HUES48 (cell line): Measurements from ENCODE around the gene MCM5.
"Not testable (repeated sequence)": the region's sequence is repeated elsewhere in the genome, so short reads cannot be mapped to it uniquely, and the experiment has no call there.

Source experiments
- H3K27ac ChIP-seq: one replicate; pipeline ENCODE4 v1.7.0; 2013; ENCODE audit warnings: low read depth, low read length, inconsistent platforms
- H3K27me3 ChIP-seq: 2 replicates; pipeline ENCODE4 v1.6.1; 2013; ENCODE audit warnings: mild to moderate bottlenecking, low read length; ENCODE audit not compliant: control insufficient read depth, insufficient read depth
- H3K36me3 ChIP-seq: 2 replicates; pipeline ENCODE4 v1.6.1; 2013; ENCODE audit warnings: low read length; ENCODE audit not compliant: control insufficient read depth, insufficient read depth
- H3K4me1 ChIP-seq: 2 replicates; pipeline ENCODE4 v1.6.1; 2013; ENCODE audit warnings: mild to moderate bottlenecking, low read length; ENCODE audit not compliant: control insufficient read depth, insufficient read depth
- H3K4me3 ChIP-seq: 2 replicates; pipeline ENCODE4 v1.5.1; 2013; ENCODE audit warnings: mild to moderate bottlenecking, low read depth, low read length
- H3K9ac ChIP-seq: 2 replicates; pipeline ENCODE4 v1.6.1; 2013; ENCODE audit warnings: mild to moderate bottlenecking, low read depth, low read length, moderate library complexity
- H3K9me3 ChIP-seq: 2 replicates; pipeline ENCODE4 v1.6.1; 2013; ENCODE audit warnings: low read length; ENCODE audit not compliant: control insufficient read depth, insufficient read depth

Gene MCM5

DNA sequence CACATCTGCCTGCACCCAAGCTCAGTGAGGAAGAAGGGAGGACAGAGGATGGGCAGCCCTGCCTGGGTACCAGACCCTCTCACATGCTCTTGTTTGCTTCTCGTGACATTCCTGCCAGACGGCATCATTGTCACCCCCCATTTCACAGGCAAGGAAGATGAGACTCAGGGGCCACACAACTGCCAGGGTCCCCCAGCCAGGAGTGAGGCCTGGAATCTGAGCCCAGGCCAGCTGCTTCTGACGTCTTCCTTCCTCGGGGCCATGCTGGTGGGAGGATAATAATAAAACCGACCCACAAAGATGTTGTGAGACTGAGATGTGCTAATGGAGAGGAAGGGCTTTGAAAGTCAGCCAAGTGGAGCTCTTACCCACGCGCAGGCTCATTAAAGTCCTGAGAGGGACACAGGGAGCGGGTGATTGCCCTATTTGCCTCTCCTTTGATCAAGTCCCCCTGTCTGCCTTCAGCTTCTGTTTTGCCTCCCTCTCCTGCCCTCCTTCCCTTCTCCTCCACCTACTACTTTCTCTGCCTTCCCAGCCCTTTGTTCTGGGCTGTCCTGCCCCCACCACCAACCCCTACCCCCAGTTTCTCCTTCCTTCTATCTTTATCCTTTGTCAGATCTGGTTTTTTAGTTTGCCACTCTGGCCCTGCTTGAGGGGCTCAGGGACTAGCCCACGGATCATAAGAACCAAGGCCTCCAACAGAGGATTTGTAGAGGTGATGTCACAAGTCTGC is 62.7 kb downstream of the MCM5 start:
- Histone ChIP-seq H3K36me3 (no peaks in the 10 kb centered on the region), H3K27ac (no peak overlapping the region), H3K4me3 (no peak overlapping the region), H3K9ac (no peak overlapping the region), H3K27me3 (no peaks in the 10 kb centered on the region), H3K9me3 (no peaks in the 10 kb centered on the region), H3K4me1 (peaks cover 17% of the 10 kb centered on the region; the same call in 1 of the 2 replicates)

DNA sequence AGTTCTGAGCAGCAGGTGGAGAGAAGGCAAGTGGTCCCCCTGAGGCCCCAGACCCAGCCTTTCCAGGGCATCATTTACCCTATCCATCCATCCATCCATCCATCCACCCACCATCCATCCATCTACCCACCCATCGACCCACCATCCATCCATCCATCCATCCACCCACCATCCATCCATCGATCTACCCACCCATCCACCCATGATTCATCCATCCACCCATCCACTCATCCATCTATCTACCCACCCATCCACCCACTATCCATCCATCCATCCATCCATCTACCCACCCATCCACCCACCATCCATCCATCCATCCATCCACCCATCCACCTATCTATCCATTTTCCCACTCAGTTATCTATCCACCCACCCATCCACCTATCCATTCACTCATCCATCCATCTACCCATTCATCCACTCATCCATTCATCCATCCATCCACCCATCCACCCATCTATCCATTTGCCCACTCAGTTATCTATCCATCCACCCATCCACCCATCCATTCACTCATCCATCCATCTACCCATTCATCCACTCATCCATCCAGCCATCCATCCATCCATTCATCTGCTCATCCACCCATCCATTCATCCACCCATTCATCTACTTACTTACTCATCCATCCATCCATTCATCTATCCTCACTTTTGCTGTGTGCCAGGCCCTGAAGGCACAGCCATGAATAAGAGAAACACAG is 63.4 kb downstream of the MCM5 start:
- no peak overlapping the region for H3K9ac ChIP-seq
- no peaks in the 10 kb centered on the region for H3K9me3 ChIP-seq
- H3K27ac ChIP-seq: no peak overlapping the region

DNA sequence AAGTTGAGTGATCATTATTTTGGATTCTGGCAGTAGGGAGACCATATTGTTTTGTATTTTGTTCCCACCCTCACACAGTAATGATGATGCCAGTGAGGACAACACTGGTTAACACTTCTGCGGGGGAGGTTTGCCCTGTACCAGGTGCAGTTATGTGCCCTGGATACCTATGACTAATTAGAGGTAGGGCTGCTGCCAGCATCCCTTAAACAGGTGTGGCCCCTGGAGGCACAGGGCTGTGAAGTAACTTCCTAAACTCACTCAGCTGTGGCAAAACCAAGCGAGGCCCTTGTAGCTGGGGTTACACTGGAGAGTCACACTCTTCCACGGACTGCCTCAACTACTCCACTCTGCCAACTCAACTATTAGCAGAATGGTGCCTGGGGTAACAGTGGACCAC is 64.5 kb downstream of the MCM5 start:
- Histone ChIP-seq H3K4me1 (no peaks in the 10 kb centered on the region), H3K9ac (no peak overlapping the region), H3K9me3 (no peaks in the 10 kb centered on the region), H3K4me3 (no peak overlapping the region), H3K36me3 (no peaks in the 10 kb centered on the region), H3K27me3 (no peaks in the 10 kb centered on the region), H3K27ac (no peak overlapping the region)

More for the DNA sequence above, 63.4 kb downstream of the MCM5 start:
- Histone ChIP-seq H3K4me1 (peaks cover 10% of the 10 kb centered on the region; the same call in 1 of the 2 replicates), H3K27me3 (no peaks in the 10 kb centered on the region), H3K36me3 (no peaks in the 10 kb centered on the region), H3K4me3 (no peak overlapping the region)

DNA sequence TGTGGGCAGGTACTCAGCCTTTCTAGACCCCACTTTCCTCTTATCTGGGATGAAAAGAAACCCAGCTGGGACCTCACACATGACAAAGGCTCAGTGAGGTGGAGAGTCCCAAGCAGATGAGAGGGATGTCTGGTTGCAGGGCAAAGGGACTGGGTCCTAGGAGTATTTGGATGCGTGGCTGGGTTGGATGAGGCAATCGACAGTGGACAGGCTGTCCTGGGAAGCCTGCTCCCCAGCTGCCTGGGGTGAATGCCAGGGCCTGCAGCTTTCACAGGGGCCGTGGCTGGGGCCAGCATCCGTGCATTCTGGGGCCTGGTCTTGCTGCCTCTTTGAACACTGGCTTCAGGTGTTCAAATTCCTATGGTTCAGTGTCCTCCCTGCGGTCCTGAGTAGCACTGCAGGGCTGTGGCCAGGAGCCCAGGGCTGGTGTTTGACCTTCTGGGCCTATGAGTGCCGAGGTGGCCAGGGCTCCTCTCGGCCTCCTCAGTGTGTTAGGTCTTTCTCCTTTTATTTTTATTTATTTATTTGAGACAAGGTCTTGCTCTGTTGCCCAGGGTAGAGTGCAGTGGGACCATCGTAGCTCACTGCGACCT is 65.3 kb downstream of the MCM5 start:
- H3K4me1 ChIP-seq: no peaks in the 10 kb centered on the region
- no peak overlapping the region for H3K27ac ChIP-seq
- H3K9ac ChIP-seq: no peak overlapping the region
- no peak overlapping the region for H3K4me3 ChIP-seq
- H3K9me3 ChIP-seq: no peaks in the 10 kb centered on the region
- H3K27me3 ChIP-seq: no peaks in the 10 kb centered on the region
- no peaks in the 10 kb centered on the region for H3K36me3 ChIP-seq

DNA sequence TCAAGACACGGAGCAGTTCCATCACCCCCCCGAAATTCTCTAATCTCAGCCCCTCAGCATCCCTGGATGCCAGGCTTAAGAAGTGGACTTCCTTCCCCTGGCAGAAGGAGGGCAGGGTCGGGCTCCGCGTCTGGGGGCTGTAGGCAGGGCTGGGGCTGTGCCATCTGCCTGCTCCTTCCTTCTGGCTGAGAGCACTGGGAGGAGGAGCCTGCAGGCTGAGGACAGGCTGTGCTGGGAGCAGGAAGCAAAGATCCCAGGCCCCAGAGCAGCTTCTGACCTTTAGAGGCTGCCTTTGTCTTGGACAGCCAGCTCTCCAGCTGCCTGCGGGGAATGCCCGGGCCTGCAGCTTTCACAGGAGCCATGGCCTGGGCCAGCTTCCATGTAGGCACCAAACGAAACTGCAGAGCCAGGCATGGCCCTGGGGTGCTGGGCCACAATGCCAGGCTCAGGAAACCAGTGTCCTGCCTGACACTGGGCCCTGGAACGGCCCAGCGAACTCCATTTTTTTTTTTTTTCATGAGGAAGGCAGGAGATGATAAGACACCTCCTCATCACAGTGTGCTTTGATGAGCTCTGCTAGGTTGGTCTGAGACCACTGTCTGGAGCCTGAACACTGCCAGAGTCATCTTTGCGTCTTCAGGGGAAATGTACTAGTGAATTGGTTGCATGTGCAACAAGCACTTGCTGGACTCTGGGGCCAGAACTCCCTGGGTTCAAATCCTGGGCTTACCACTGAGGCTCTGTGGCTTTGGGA is 67.9 kb downstream of the MCM5 start:
- Histone ChIP-seq H3K27me3 (no peaks in the 10 kb centered on the region), H3K4me3 (no peak overlapping the region), H3K9me3 (0 out of 2 replicates have a peak, but pooled peaks cover 3% of the 10 kb centered on the region), H3K27ac (no peak overlapping the region), H3K9ac (no peak overlapping the region), H3K36me3 (no peaks in the 10 kb centered on the region), H3K4me1 (no peaks in the 10 kb centered on the region)

DNA sequence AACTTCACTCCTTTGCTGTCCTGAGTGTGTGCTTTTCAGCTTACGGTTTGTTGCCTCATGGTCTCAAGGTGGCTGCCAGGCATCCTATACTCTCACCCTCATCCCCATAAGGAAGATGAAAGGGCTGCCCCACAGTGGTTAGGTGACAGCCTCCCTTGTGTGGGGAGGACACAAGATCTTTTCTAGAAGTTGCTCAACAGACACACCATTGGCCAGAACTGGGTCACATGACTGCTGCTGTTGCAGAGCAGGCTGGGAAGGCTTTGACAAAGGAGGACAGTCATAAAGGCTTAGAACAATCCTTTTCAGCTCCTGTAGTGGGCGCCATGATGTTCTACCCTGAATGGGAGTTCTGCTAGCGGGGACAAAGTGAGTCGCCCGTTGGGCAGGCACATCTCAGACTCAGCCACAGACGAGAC is 71.0 kb downstream of the MCM5 start:
- no peaks in the 10 kb centered on the region for H3K27me3 ChIP-seq
- no peaks in the 10 kb centered on the region for H3K4me1 ChIP-seq
- H3K4me3 ChIP-seq: no peak overlapping the region
- no peak overlapping the region for H3K27ac ChIP-seq
- 0 out of 2 replicates have a peak, but pooled peaks cover 3% of the 10 kb centered on the region for H3K9me3 ChIP-seq
- H3K36me3 ChIP-seq: no peaks in the 10 kb centered on the region
- H3K9ac ChIP-seq: no peak overlapping the region

DNA sequence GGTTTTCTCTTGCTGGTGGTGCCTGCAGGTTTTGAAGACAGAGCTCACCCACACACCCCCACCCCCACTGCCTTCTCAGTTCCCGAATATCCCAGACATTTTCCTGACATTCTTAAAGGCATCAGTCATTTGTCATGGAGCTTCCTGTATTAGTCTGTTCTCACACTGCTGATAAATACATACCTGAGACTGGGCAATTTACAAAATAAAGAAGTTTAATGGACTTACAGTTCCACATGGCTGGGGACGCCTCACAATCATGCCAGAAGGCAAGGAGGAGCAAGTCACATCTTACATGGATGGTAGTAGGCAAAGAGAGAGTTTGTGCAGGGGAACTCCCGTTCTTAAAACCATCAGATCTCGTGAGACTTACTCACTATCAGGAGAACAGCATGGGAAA is 71.6 kb downstream of the MCM5 start:
- not testable (repeated sequence) for H3K4me3 ChIP-seq, H3K27ac ChIP-seq, H3K9me3 ChIP-seq, H3K27me3 ChIP-seq, H3K9ac ChIP-seq, H3K4me1 ChIP-seq, H3K36me3 ChIP-seq

DNA sequence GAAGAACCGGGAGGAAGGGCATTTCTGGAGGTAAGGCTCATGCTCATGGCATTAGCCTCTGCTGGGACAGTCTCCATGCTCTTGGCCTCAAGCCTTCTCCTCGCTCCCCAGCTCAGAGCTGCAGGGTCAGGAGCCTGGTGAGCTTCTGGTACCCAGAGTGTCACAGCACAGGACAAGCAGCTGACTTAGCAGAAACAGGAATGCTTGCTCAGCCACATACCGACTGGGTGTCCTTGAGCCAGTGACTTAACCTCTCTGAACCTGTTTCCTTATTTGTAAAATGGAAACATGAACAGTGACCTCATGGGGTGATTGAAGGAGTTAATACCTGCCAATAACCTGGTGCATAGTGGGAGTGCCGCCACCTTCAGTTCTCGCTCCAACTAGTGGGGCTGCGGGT is 72.5 kb downstream of the MCM5 start:
- H3K36me3 ChIP-seq: no peaks in the 10 kb centered on the region
- no peak overlapping the region for H3K4me3 ChIP-seq
- H3K9me3 ChIP-seq: 0 out of 2 replicates have a peak, but pooled peaks cover 3% of the 10 kb centered on the region
- H3K27ac ChIP-seq: no peak overlapping the region
- no peaks in the 10 kb centered on the region for H3K27me3 ChIP-seq
- H3K9ac ChIP-seq: no peak overlapping the region
- H3K4me1 ChIP-seq: 0 out of 2 replicates have a peak, but pooled peaks cover 3% of the 10 kb centered on the region

DNA sequence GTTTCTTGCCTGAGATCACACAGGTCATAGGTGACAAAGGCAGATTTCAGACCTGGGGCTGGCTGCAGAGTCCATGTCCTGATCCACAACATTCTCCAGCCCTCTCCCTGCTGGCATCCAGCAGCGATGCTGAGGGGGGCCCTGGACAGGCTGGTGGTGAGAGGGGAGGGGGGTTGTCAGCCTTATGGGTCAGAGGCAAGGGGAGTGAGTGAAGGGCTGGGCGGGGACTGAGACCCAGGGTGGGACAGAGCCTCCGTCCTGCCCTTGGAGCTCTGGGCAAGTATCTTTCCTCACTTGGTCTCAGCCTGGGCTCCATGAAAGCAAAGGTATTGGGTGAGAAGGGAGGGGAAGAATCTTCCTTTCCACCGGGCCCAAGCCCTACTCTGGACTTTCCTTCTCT is 74.0 kb downstream of the MCM5 start:
- Histone ChIP-seq H3K4me1 (0 out of 2 replicates have a peak, but pooled peaks cover 3% of the 10 kb centered on the region), H3K9me3 (0 out of 2 replicates have a peak, but pooled peaks cover 3% of the 10 kb centered on the region), H3K27ac (no peak overlapping the region), H3K27me3 (no peaks in the 10 kb centered on the region), H3K4me3 (no peak overlapping the region), H3K9ac (no peak overlapping the region), H3K36me3 (no peaks in the 10 kb centered on the region)
